Astrocyte (in vitro differentiated cells and primary cell): ENCODE results near the gene IL34.

ENCODE experiments used
- EZH2 ChIP-seq: IDR thresholded peaks from 2 replicates; pipeline ENCODE4 v1.6.1; 2012; ENCODE audit warnings: mild to moderate bottlenecking, low read length, inconsistent platforms; ENCODE audit not compliant: insufficient read depth
- TF ChIP-seq, protein P1 (sequence below): IDR thresholded peaks from 2 replicates; pipeline ENCODE4 v1.5.1; 2011; ENCODE audit warnings: low read depth, mild to moderate bottlenecking, inconsistent platforms, low read length, moderate library complexity; ENCODE audit not compliant: insufficient read depth

DNA sequence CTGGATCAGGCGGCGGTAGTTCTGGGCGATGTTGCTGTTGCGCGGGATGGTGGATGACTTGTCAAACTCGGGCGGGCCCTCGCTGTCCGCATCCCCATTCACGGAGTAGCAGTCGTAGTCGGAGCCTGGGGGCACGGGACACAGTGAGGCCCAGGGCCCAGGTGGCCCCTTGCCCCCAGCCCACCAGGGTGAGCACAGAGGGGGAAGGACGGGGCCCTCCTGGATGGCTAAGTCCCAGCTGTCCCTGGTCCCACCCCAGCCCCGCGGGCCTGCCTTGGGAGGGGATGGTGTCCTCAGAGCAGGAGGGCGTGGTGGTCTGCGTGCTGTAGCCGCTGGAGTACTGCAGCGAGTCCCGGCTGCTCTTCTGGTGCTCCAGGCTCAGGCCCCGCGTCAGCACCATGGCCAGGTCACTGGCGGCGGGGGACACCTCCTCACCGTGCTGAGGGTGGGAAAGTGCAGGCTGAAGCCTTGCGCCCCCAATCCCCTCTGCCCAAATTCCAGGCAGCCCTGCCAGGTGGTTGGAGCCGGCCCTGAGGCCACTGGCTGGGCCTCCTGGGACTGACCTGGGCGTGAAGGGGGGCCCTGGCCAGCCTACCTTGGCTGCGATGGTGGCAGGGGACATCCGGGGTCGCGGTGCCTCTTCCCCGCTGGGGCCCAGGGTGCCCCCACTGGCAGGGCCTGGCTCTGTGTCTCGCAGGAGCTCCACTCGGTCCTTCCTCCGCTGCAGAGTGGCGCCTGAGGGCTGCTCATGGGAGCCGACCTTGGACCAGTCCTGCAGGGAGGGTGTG lies 18.2 kb downstream of the IL34 start:
- TF ChIP-seq, protein P1, sequence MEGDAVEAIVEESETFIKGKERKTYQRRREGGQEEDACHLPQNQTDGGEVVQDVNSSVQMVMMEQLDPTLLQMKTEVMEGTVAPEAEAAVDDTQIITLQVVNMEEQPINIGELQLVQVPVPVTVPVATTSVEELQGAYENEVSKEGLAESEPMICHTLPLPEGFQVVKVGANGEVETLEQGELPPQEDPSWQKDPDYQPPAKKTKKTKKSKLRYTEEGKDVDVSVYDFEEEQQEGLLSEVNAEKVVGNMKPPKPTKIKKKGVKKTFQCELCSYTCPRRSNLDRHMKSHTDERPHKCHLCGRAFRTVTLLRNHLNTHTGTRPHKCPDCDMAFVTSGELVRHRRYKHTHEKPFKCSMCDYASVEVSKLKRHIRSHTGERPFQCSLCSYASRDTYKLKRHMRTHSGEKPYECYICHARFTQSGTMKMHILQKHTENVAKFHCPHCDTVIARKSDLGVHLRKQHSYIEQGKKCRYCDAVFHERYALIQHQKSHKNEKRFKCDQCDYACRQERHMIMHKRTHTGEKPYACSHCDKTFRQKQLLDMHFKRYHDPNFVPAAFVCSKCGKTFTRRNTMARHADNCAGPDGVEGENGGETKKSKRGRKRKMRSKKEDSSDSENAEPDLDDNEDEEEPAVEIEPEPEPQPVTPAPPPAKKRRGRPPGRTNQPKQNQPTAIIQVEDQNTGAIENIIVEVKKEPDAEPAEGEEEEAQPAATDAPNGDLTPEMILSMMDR: no peak
- TF ChIP-seq EZH2: no peak
